WTC11 (cell line): Measurements from ENCODE around the gene CASP12. TPM values are rescaled to one million over a fixed set of nuclear protein-coding genes. Genes with fewer than 3 reads are reported as not detected.
A peak's percentile ranks its signal among the peaks of the same experiment; 100 is the strongest.

Experiments
- ATAC-seq: fragments of 200-7000 bp; cut with Tn5 transposase; 2 replicates; pipeline ENCODE4 v1.10.0; 2021; ENCODE audit warnings: mild to moderate bottlenecking, moderate library complexity
- CTCF ChIA-PET: fragments of 300-600 bp; sonication (Branson Sonifier 250); formaldehyde crosslinking; loops from one replicate; lab custom pipeline; 2021; ENCODE audit warnings: antibody characterized with exemption; lab: Charles Lee
- POLR2A ChIA-PET: fragments of 350-600 bp; sonication (Branson Sonifier 250); formaldehyde crosslinking; loops from one replicate; lab custom pipeline; 2021; ENCODE audit warnings: antibody characterized with exemption; lab: Charles Lee
- DNase-seq: peaks from one replicate; pipeline ENCODE4 v3.0.0; 2021; ENCODE audit warnings: low spot score
- H3K27ac Mint-ChIP-seq: 2 replicates; pipeline ENCODE4 v1.8.0; 2021; ENCODE audit warnings: mixed read lengths
- H3K27me3 Mint-ChIP-seq: 2 replicates; pipeline ENCODE4 v1.8.0; 2021; ENCODE audit warnings: low read depth, mild to moderate bottlenecking, moderate library complexity, mixed read lengths
- H3K36me3 Mint-ChIP-seq: 2 replicates; pipeline ENCODE4 v1.8.0; 2021; ENCODE audit warnings: mixed read lengths
- H3K4me1 Mint-ChIP-seq: 2 replicates; pipeline ENCODE4 v1.8.0; 2022; ENCODE audit warnings: mixed read lengths
- H3K4me3 Mint-ChIP-seq: 2 replicates; pipeline ENCODE4 v1.8.0; 2021; ENCODE audit warnings: mild to moderate bottlenecking, moderate library complexity, mixed read lengths
- H3K9me3 Mint-ChIP-seq: 2 replicates; pipeline ENCODE4 v1.8.0; 2021; ENCODE audit warnings: mixed read lengths
- ATF2 ChIP-seq: sonication (generic); formaldehyde crosslinking; IDR thresholded peaks from 2 replicates; pipeline ENCODE4 v1.8.1; 2022; ENCODE audit warnings: low read depth, missing genetic modification reagents, borderline replicate concordance
- CDX4 ChIP-seq: fragments of 250-450 bp; sonication (Bioruptor Pico); IDR thresholded peaks from 2 replicates; pipeline ENCODE4 v1.9.0; 2021; ENCODE audit warnings: moderate library complexity, mild to moderate bottlenecking, inconsistent platforms, borderline replicate concordance
- CTCF ChIP-seq: fragments of 200-600 bp; IDR thresholded peaks from 2 replicates; pipeline ENCODE4 v1.8.0; 2022; ENCODE audit warnings: antibody characterized with exemption
- E2F4 ChIP-seq: sonication (generic); formaldehyde crosslinking; IDR thresholded peaks from 2 replicates; pipeline ENCODE4 v1.8.1; 2022; ENCODE audit warnings: low read depth, mild to moderate bottlenecking, moderate library complexity, missing genetic modification reagents, borderline replicate concordance
- ELF4 ChIP-seq: sonication (generic); formaldehyde crosslinking; IDR thresholded peaks from 2 replicates; pipeline ENCODE4 v1.8.1; 2022; ENCODE audit warnings: low read depth, mild to moderate bottlenecking, moderate library complexity, missing genetic modification reagents
- EMX1 ChIP-seq: fragments of 250-450 bp; sonication (Bioruptor Pico); IDR thresholded peaks from 2 replicates; pipeline ENCODE4 v1.8.0; 2021; ENCODE audit warnings: mild to moderate bottlenecking
- FOXK1 ChIP-seq: sonication (generic); formaldehyde crosslinking; IDR thresholded peaks from 2 replicates; pipeline ENCODE4 v1.8.0; 2022; ENCODE audit warnings: mild to moderate bottlenecking, moderate library complexity, missing genetic modification reagents
- GABPB1 ChIP-seq: sonication (generic); formaldehyde crosslinking; IDR thresholded peaks from 2 replicates; pipeline ENCODE4 v1.8.1; 2023; ENCODE audit warnings: mild to moderate bottlenecking, missing genetic modification reagents
- NR3C1 ChIP-seq: sonication (generic); formaldehyde crosslinking; conservative IDR thresholded peaks from 2 replicates; pipeline ENCODE4 v1.8.1; 2023; ENCODE audit warnings: low read depth, mild to moderate bottlenecking, missing genetic modification reagents
- PREB ChIP-seq: sonication (generic); formaldehyde crosslinking; IDR thresholded peaks from 2 replicates; pipeline ENCODE4 v1.8.1; 2022; ENCODE audit warnings: mild to moderate bottlenecking, missing genetic modification reagents, moderate library complexity, borderline replicate concordance
- PRRX2 ChIP-seq: fragments of 250-450 bp; sonication (Bioruptor Pico); IDR thresholded peaks from 2 replicates; pipeline ENCODE4 v1.8.0; 2021; ENCODE audit warnings: mild to moderate bottlenecking
- TCF7 ChIP-seq: sonication (generic); formaldehyde crosslinking; IDR thresholded peaks from 2 replicates; pipeline ENCODE4 v1.8.0; 2022; ENCODE audit warnings: mild to moderate bottlenecking, low read depth, missing genetic modification reagents, moderate library complexity
- TEAD4 ChIP-seq: sonication (generic); formaldehyde crosslinking; IDR thresholded peaks from 2 replicates; pipeline ENCODE4 v1.8.0; 2022; ENCODE audit warnings: mild to moderate bottlenecking, missing genetic modification reagents
- ZMAT4 ChIP-seq: fragments of 250-450 bp; sonication (Bioruptor Pico); IDR thresholded peaks from 2 replicates; pipeline ENCODE4 v1.9.0; 2021; ENCODE audit warnings: mild to moderate bottlenecking
- ZNF121 ChIP-seq: sonication (generic); formaldehyde crosslinking; IDR thresholded peaks from 2 replicates; pipeline ENCODE4 v1.8.0; 2023; ENCODE audit warnings: missing genetic modification reagents
- total RNA-seq: library from RNA; stranded (reverse); gene quantifications from 3 replicates; pipeline ENCODE4 v1.2.3, GENCODE V29; 2021
- TF ChIP-seq, protein P1 (sequence below): sonication (generic); formaldehyde crosslinking; IDR thresholded peaks from 2 replicates; pipeline ENCODE4 v1.8.0; 2023; ENCODE audit warnings: mild to moderate bottlenecking, missing genetic modification reagents
- TF ChIP-seq, protein P2 (sequence below): sonication (generic); formaldehyde crosslinking; IDR thresholded peaks from 2 replicates; pipeline ENCODE4 v1.8.1; 2022; ENCODE audit warnings: mild to moderate bottlenecking, moderate library complexity, missing genetic modification reagents
- TF ChIP-seq, protein P3 (sequence below): sonication (generic); formaldehyde crosslinking; conservative IDR thresholded peaks from 2 replicates; pipeline ENCODE4 v1.8.1; 2023; ENCODE audit warnings: mild to moderate bottlenecking, low read depth, missing genetic modification reagents, moderate library complexity

CASP12 gene
- total RNA-seq, 1 experiment from 2014 or later, result not detected

DNA sequence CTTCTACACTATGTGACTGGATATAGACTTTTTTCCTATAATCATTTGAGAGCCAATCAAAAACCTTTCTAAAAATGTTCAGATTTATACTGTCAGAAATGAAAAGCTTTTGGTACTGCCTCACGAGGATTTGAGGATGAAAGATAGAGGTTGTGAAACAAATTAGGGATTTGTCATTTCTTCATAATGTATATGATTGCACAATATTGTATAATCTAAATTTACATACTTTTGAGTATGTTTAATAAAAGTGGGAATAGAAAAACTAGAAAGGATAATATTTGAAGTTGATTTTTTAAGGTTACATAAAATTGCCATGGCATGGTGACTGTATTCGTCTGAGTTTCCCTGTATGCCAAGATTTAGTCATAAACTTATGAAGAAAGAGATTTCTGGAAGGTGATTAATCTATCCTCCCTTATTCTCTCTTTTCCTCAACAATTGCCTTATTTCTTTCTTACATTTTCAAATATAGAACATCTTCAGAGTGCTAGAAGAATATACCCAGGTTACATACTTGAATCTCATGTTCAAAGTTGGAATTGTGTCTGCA, 56.2 kb downstream of the CASP12 start (continued):
- no peak for TF ChIP-seq TCF7 (CRISPR knock-in tag)

DNA sequence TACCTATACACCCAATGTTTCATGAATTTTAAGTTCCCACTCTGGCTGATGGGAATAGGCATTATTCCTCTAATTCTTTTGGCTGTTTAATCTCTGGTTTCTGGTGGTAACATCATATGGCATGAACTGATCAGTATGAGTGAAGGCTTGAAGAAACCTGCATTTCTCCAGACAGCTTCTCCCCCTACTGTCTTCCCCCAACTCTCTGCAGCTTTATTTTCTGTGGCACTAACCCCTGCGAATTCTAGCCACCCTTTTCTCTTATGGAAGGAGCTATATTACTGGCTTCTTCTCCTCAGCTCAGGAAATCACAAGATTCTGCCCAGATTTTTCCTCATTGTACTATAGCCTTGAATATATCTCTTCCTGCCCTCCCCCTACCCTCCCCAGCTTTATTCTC, 57.1 kb downstream of the CASP12 start:
- Mint-ChIP-seq H3K36me3 (peaks cover 18% of the 10 kb centered on the region), H3K9me3 (peaks cover 19% of the 10 kb centered on the region), H3K4me3 (no peak overlapping the region), H3K27ac (no peak overlapping the region), H3K27me3 (peaks cover 2% of the 10 kb centered on the region), H3K4me1 (peaks cover 21% of the 10 kb centered on the region)
- TF ChIP-seq, protein P1, sequence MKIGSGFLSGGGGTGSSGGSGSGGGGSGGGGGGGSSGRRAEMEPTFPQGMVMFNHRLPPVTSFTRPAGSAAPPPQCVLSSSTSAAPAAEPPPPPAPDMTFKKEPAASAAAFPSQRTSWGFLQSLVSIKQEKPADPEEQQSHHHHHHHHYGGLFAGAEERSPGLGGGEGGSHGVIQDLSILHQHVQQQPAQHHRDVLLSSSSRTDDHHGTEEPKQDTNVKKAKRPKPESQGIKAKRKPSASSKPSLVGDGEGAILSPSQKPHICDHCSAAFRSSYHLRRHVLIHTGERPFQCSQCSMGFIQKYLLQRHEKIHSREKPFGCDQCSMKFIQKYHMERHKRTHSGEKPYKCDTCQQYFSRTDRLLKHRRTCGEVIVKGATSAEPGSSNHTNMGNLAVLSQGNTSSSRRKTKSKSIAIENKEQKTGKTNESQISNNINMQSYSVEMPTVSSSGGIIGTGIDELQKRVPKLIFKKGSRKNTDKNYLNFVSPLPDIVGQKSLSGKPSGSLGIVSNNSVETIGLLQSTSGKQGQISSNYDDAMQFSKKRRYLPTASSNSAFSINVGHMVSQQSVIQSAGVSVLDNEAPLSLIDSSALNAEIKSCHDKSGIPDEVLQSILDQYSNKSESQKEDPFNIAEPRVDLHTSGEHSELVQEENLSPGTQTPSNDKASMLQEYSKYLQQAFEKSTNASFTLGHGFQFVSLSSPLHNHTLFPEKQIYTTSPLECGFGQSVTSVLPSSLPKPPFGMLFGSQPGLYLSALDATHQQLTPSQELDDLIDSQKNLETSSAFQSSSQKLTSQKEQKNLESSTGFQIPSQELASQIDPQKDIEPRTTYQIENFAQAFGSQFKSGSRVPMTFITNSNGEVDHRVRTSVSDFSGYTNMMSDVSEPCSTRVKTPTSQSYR (CRISPR knock-in tag), result no peak
- TF ChIP-seq CDX4, result no peak
- no peak for TF ChIP-seq PRRX2 (CRISPR knock-in tag)
- no peak for TF ChIP-seq TCF7 (CRISPR knock-in tag)
- TF ChIP-seq CTCF, result no peak
- no peak for TF ChIP-seq GABPB1 (CRISPR knock-in tag)
- no peak for TF ChIP-seq ZMAT4
- TF ChIP-seq ZNF121 (CRISPR knock-in tag), result no peak
- ATAC-seq (peak; percentile 73), DNase-seq (no peak)
- POLR2A ChIA-PET, result no interaction called here
- CTCF ChIA-PET, result interaction anchor here (0.6 to 1.2 kb wide), 4 partner anchors 32 to 1159 kb away, joined by 3 to 5 read pairs (median 4); no protein-coding TSS in a partner anchor

- no peak overlapping the region for H3K27ac Mint-ChIP-seq
- H3K9me3 Mint-ChIP-seq, result peaks cover 19% of the 10 kb centered on the region
- no peak overlapping the region for H3K4me3 Mint-ChIP-seq
- CTCF ChIA-PET, result no interaction called here
- no peak for DNase-seq
- H3K27me3 Mint-ChIP-seq, result peaks cover 2% of the 10 kb centered on the region
- ATAC-seq, result no peak
- peaks cover 18% of the 10 kb centered on the region for H3K36me3 Mint-ChIP-seq
- POLR2A ChIA-PET, result no interaction called here
- peaks cover 14% of the 10 kb centered on the region for H3K4me1 Mint-ChIP-seq
- TF ChIP-seq TCF7 (CRISPR knock-in tag) (no peak), PREB (no peak), TEAD4 (CRISPR knock-in tag) (no peak), GABPB1 (CRISPR knock-in tag) (no peak), EMX1 (CRISPR knock-in tag) (no peak), ELF4 (CRISPR knock-in tag) (no peak), NR3C1 (no peak), ATF2 (CRISPR knock-in tag) (no peak), E2F4 (CRISPR knock-in tag) (no peak), FOXK1 (CRISPR knock-in tag) (no peak)
- TF ChIP-seq, protein P2, sequence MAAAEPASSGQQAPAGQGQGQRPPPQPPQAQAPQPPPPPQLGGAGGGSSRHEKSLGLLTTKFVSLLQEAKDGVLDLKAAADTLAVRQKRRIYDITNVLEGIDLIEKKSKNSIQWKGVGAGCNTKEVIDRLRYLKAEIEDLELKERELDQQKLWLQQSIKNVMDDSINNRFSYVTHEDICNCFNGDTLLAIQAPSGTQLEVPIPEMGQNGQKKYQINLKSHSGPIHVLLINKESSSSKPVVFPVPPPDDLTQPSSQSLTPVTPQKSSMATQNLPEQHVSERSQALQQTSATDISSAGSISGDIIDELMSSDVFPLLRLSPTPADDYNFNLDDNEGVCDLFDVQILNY (CRISPR knock-in tag), result no peak
- TF ChIP-seq, protein P3, sequence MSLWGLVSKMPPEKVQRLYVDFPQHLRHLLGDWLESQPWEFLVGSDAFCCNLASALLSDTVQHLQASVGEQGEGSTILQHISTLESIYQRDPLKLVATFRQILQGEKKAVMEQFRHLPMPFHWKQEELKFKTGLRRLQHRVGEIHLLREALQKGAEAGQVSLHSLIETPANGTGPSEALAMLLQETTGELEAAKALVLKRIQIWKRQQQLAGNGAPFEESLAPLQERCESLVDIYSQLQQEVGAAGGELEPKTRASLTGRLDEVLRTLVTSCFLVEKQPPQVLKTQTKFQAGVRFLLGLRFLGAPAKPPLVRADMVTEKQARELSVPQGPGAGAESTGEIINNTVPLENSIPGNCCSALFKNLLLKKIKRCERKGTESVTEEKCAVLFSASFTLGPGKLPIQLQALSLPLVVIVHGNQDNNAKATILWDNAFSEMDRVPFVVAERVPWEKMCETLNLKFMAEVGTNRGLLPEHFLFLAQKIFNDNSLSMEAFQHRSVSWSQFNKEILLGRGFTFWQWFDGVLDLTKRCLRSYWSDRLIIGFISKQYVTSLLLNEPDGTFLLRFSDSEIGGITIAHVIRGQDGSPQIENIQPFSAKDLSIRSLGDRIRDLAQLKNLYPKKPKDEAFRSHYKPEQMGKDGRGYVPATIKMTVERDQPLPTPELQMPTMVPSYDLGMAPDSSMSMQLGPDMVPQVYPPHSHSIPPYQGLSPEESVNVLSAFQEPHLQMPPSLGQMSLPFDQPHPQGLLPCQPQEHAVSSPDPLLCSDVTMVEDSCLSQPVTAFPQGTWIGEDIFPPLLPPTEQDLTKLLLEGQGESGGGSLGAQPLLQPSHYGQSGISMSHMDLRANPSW (CRISPR knock-in tag), result no peak
These were observed 60.2 kb downstream of the CASP12 start for GRCh38 chr11:104837969-104838639.
